ENCODE results near the gene LAMC2. TPM values are rescaled to one million over a fixed set of nuclear protein-coding genes. Genes with fewer than 3 reads are reported as not detected.
A peak's percentile ranks its signal among the peaks of the same experiment; 100 is the strongest.
"Not testable (repeated sequence)": the region's sequence is repeated elsewhere in the genome, so short reads cannot be mapped to it uniquely, and the experiment has no call there.

LAMC2 gene
- total and polyA plus RNA-seq, 2 experiments from 2014 or later, result 1.9 to 2.7 TPM

- TF ChIP-seq EZH2 (IDR thresholded peaks at IDR 0.05; ENCODE audit: insufficient read depth, poor library complexity, severe bottlenecking) (no peak), EZH2phosphoT487 (IDR thresholded peaks at IDR 0.05; ENCODE audit: insufficient read depth, low read depth) (no peak)
- Histone ChIP-seq H3K9ac (peak overlapping the region; percentile 64), H3K4me2 (ENCODE audit: unreplicated experiment) (peak overlapping the region; percentile 29), H3K27me3 (replicated peaks; ENCODE audit: insufficient read depth) (no peaks in the 10 kb centered on the region), H4K20me1 (ENCODE audit: insufficient read depth) (no peaks in the 10 kb centered on the region), H3K79me2 (ENCODE audit: insufficient read depth) (no peaks in the 10 kb centered on the region), H3K4me3 (no peak overlapping the region), H2AFZ (peak overlapping the region; percentile 49; the same call in 1 of the 2 replicates), H3F3A (ENCODE audit: insufficient read depth) (peaks cover 48% of the 10 kb centered on the region), H3K27ac (peak overlapping the region; percentile 96), H3K4me1 (ENCODE audit: insufficient read depth) (peaks cover 48% of the 10 kb centered on the region), H3K36me3 (ENCODE audit: low read depth) (no peaks in the 10 kb centered on the region), H3K9me3 (ENCODE audit: low read depth) (no peaks in the 10 kb centered on the region), H3K9me2 (ENCODE audit: insufficient read depth) (no peaks in the 10 kb centered on the region)
- peak; percentile 99 for DNase-seq
- 55 to 59% methylated on average over 7 of the region's 7 CpGs for WGBS, 2 experiments (ENCODE audit: low coverage in 1 of 2, low lambda C conversion rate in 2 of 2, missing lambda C conversion rate in 2 of 2)
- in situ Hi-C loops (cut with MboI), result no loop called here
Observed at GRCh38 chr1:183267646-183268431, 81.8 kb downstream of the LAMC2 start.

- no peaks in the 10 kb centered on the region for H3K27me3 ChIP-seq (replicated peaks; ENCODE audit: insufficient read depth)
- H3K79me2 ChIP-seq (ENCODE audit: insufficient read depth), result no peaks in the 10 kb centered on the region
- no peaks in the 10 kb centered on the region for H4K20me1 ChIP-seq (ENCODE audit: insufficient read depth)
- H2AFZ ChIP-seq, result no peak overlapping the region
- peaks cover 61% of the 10 kb centered on the region for H3F3A ChIP-seq (ENCODE audit: insufficient read depth)
- H3K4me3 ChIP-seq, result no peak overlapping the region
- DNase-seq, result peak; percentile 92
- no peak for TF ChIP-seq EZH2 (IDR thresholded peaks at IDR 0.05; ENCODE audit: insufficient read depth, poor library complexity, severe bottlenecking)
- no peak for TF ChIP-seq EZH2phosphoT487 (IDR thresholded peaks at IDR 0.05; ENCODE audit: insufficient read depth, low read depth)
- H3K9ac ChIP-seq, result peak overlapping the region; percentile 11; the same call in 1 of the 2 replicates
- H3K4me1 ChIP-seq (ENCODE audit: insufficient read depth), result peaks cover 61% of the 10 kb centered on the region
- WGBS, 2 experiments (ENCODE audit: low coverage in 1 of 2, low lambda C conversion rate in 2 of 2, missing lambda C conversion rate in 2 of 2), result 9 to 13% methylated on average over 5 of the region's 5 CpGs
- H3K36me3 ChIP-seq (ENCODE audit: low read depth), result no peaks in the 10 kb centered on the region
- H3K27ac ChIP-seq, result peak overlapping the region; percentile 96
- H3K9me2 ChIP-seq (ENCODE audit: insufficient read depth), result no peaks in the 10 kb centered on the region
- in situ Hi-C loops (cut with MboI), result no loop called here
- H3K9me3 ChIP-seq (ENCODE audit: low read depth), result no peaks in the 10 kb centered on the region
- H3K4me2 ChIP-seq (ENCODE audit: unreplicated experiment), result peak overlapping the region; percentile 13
Observed at GRCh38 chr1:183270541-183271141, 84.6 kb downstream of the LAMC2 start.

- Histone ChIP-seq H3F3A (ENCODE audit: insufficient read depth) (peaks cover 59% of the 10 kb centered on the region), H4K20me1 (ENCODE audit: insufficient read depth) (no peaks in the 10 kb centered on the region), H3K27ac (peak overlapping the region; percentile 96), H3K27me3 (replicated peaks; ENCODE audit: insufficient read depth) (no peaks in the 10 kb centered on the region), H2AFZ (no peak overlapping the region), H3K79me2 (ENCODE audit: insufficient read depth) (peaks cover 5% of the 10 kb centered on the region; the same call in 1 of the 2 replicates), H3K4me1 (ENCODE audit: insufficient read depth) (peaks cover 61% of the 10 kb centered on the region), H3K9ac (peak overlapping the region; percentile 74), H3K9me3 (ENCODE audit: low read depth) (no peaks in the 10 kb centered on the region), H3K4me2 (ENCODE audit: unreplicated experiment) (peak overlapping the region; percentile 47), H3K9me2 (ENCODE audit: insufficient read depth) (no peaks in the 10 kb centered on the region), H3K36me3 (ENCODE audit: low read depth) (no peaks in the 10 kb centered on the region), H3K4me3 (no peak overlapping the region)
- TF ChIP-seq EZH2phosphoT487 (IDR thresholded peaks at IDR 0.05; ENCODE audit: insufficient read depth, low read depth), result no peak
- TF ChIP-seq EZH2 (IDR thresholded peaks at IDR 0.05; ENCODE audit: insufficient read depth, poor library complexity, severe bottlenecking), result no peak
- 12 to 14% methylated on average over 4 of the region's 4 CpGs for WGBS, 2 experiments (ENCODE audit: low coverage in 1 of 2, low lambda C conversion rate in 2 of 2, missing lambda C conversion rate in 2 of 2)
- peak; percentile 88 for DNase-seq
- in situ Hi-C loops (cut with MboI), result no loop called here
Observed at GRCh38 chr1:183272390-183272848, 86.4 kb downstream of the LAMC2 start.

GRCh38 chr1:183273300-183273699 lies 87.2 kb downstream of the LAMC2 start:
- H3K9ac ChIP-seq, result peak overlapping the region; percentile 74
- H3K36me3 ChIP-seq (ENCODE audit: low read depth), result no peaks in the 10 kb centered on the region
- DNase-seq, result peak; percentile 53
- H3K27me3 ChIP-seq (replicated peaks; ENCODE audit: insufficient read depth), result no peaks in the 10 kb centered on the region
- peak overlapping the region; percentile 2; the same call in 1 of the 2 replicates for H2AFZ ChIP-seq
- 76 to 80% methylated on average over 5 of the region's 5 CpGs for WGBS, 2 experiments (ENCODE audit: low coverage in 1 of 2, low lambda C conversion rate in 2 of 2, missing lambda C conversion rate in 2 of 2)
- H3K4me1 ChIP-seq (ENCODE audit: insufficient read depth), result peaks cover 64% of the 10 kb centered on the region
- no peaks in the 10 kb centered on the region for H3K9me3 ChIP-seq (ENCODE audit: low read depth)
- H3K27ac ChIP-seq, result peak overlapping the region; percentile 96
- no peaks in the 10 kb centered on the region for H4K20me1 ChIP-seq (ENCODE audit: insufficient read depth)
- H3K79me2 ChIP-seq (ENCODE audit: insufficient read depth), result peaks cover 5% of the 10 kb centered on the region; the same call in 1 of the 2 replicates
- in situ Hi-C loops (cut with MboI), result no loop called here
- TF ChIP-seq EZH2phosphoT487 (IDR thresholded peaks at IDR 0.05; ENCODE audit: insufficient read depth, low read depth) (no peak), EZH2 (IDR thresholded peaks at IDR 0.05; ENCODE audit: insufficient read depth, poor library complexity, severe bottlenecking) (no peak)
- no peak overlapping the region for H3K4me3 ChIP-seq
- H3K4me2 ChIP-seq (ENCODE audit: unreplicated experiment), result peak overlapping the region; percentile 47
- H3K9me2 ChIP-seq (ENCODE audit: insufficient read depth), result no peaks in the 10 kb centered on the region
- peaks cover 62% of the 10 kb centered on the region for H3F3A ChIP-seq (ENCODE audit: insufficient read depth)

GRCh38 chr1:183273984-183274383 lies 87.9 kb downstream of the LAMC2 start:
- H3K4me3 ChIP-seq; H3K36me3 ChIP-seq (ENCODE audit: low read depth); H3K4me2 ChIP-seq (ENCODE audit: unreplicated experiment); H3K9ac ChIP-seq; H3K9me2 ChIP-seq (ENCODE audit: insufficient read depth); DNase-seq; H3K9me3 ChIP-seq (ENCODE audit: low read depth); H2AFZ ChIP-seq; H3K79me2 ChIP-seq (ENCODE audit: insufficient read depth); in situ Hi-C loops (cut with MboI); H3K27me3 ChIP-seq (replicated peaks; ENCODE audit: insufficient read depth); H4K20me1 ChIP-seq (ENCODE audit: insufficient read depth): not testable (repeated sequence)
- Histone ChIP-seq H3K27ac (peak overlapping the region; percentile 96), H3K4me1 (ENCODE audit: insufficient read depth) (peaks cover 64% of the 10 kb centered on the region), H3F3A (ENCODE audit: insufficient read depth) (peaks cover 62% of the 10 kb centered on the region)
- 88 to 91% methylated on average over 4 of the region's 4 CpGs for WGBS, 2 experiments (ENCODE audit: low coverage in 1 of 2, low lambda C conversion rate in 2 of 2, missing lambda C conversion rate in 2 of 2)
